ENCODE results near the gene AHDC1. TPM values are rescaled to one million over a fixed set of nuclear protein-coding genes. Genes with fewer than 3 reads are reported as not detected.

Gene AHDC1
- polyA plus RNA-seq, 1 experiment: 3.0 TPM

- no peak for TF ChIP-seq CTCF (IDR thresholded peaks at IDR 0.05; ENCODE audit: low read depth, low read length)
- POLR2A ChIA-PET: no interaction called here
- no peak for DNase-seq (ENCODE audit: low read depth, low spot score)
- CTCF ChIA-PET: no interaction called here
- Histone ChIP-seq H3K4me3 (ENCODE audit: low read depth, low read length) (no peak overlapping the region), H3K9me3 (ENCODE audit: control insufficient read depth, insufficient read depth, low read length) (no peaks in the 10 kb centered on the region), H3K27ac (ENCODE audit: low read depth, low read length) (no peak overlapping the region), H3K27me3 (ENCODE audit: control insufficient read depth, insufficient read depth, low read length) (no peaks in the 10 kb centered on the region)
Observed at GRCh38 chr1:27513528-27513927, 90.4 kb downstream of the AHDC1 start.

- POLR2A ChIA-PET: interaction anchor here (0.7 kb wide), 1 partner anchor 168 kb away, joined by 4 read pairs; no protein-coding TSS in a partner anchor
- CTCF ChIA-PET: interaction anchor here (1.0 kb wide), 1 partner anchor 99 kb away, joined by 5 read pairs; no protein-coding TSS in a partner anchor
- TF ChIP-seq CTCF (IDR thresholded peaks at IDR 0.05; ENCODE audit: low read depth, low read length): no peak
- Histone ChIP-seq H3K4me3 (ENCODE audit: low read depth, low read length) (no peak overlapping the region), H3K9me3 (ENCODE audit: control insufficient read depth, insufficient read depth, low read length) (no peaks in the 10 kb centered on the region), H3K27me3 (ENCODE audit: control insufficient read depth, insufficient read depth, low read length) (no peaks in the 10 kb centered on the region), H3K27ac (ENCODE audit: low read depth, low read length) (no peak overlapping the region)
- DNase-seq (ENCODE audit: low read depth, low spot score): no peak
Observed at GRCh38 chr1:27509127-27510080, 94.5 kb downstream of the AHDC1 start.

- H3K4me3 ChIP-seq (ENCODE audit: low read depth, low read length): no peak overlapping the region
- peak overlapping the region; percentile 21 for H3K27ac ChIP-seq (ENCODE audit: low read depth, low read length)
- CTCF ChIA-PET: interaction anchor here (1.0 kb wide), 1 partner anchor 100 kb away, joined by 5 read pairs; no protein-coding TSS in a partner anchor
- H3K27me3 ChIP-seq (ENCODE audit: control insufficient read depth, insufficient read depth, low read length): no peaks in the 10 kb centered on the region
- no peaks in the 10 kb centered on the region for H3K9me3 ChIP-seq (ENCODE audit: control insufficient read depth, insufficient read depth, low read length)
- POLR2A ChIA-PET: no interaction called here
- no peak; the same call in 1 of the 2 replicates for TF ChIP-seq CTCF (IDR thresholded peaks at IDR 0.05; ENCODE audit: low read depth, low read length)
- DNase-seq (ENCODE audit: low read depth, low spot score): no peak
Observed at GRCh38 chr1:27507960-27508665, 95.8 kb downstream of the AHDC1 start.

- DNase-seq (ENCODE audit: low read depth, low spot score): no peak
- no peak overlapping the region for H3K4me3 ChIP-seq (ENCODE audit: low read depth, low read length)
- ChIA-PET CTCF (interaction anchor here (0.6 kb wide), 1 partner anchor 69 kb away, joined by 6 read pairs; no protein-coding TSS in a partner anchor), POLR2A (no interaction called here)
- no peak for TF ChIP-seq CTCF (IDR thresholded peaks at IDR 0.05; ENCODE audit: low read depth, low read length)
- no peak overlapping the region for H3K27ac ChIP-seq (ENCODE audit: low read depth, low read length)
- H3K27me3 ChIP-seq (ENCODE audit: control insufficient read depth, insufficient read depth, low read length): no peaks in the 10 kb centered on the region
- no peaks in the 10 kb centered on the region for H3K9me3 ChIP-seq (ENCODE audit: control insufficient read depth, insufficient read depth, low read length)
Observed at GRCh38 chr1:27506703-27507102, 97.2 kb downstream of the AHDC1 start.

GRCh38 chr1:27505420-27505680 lies 98.6 kb downstream of the AHDC1 start:
- no peak overlapping the region for H3K4me3 ChIP-seq (ENCODE audit: low read depth, low read length)
- no peak for TF ChIP-seq CTCF (IDR thresholded peaks at IDR 0.05; ENCODE audit: low read depth, low read length)
- H3K27ac ChIP-seq (ENCODE audit: low read depth, low read length): no peak overlapping the region
- no peaks in the 10 kb centered on the region for H3K27me3 ChIP-seq (ENCODE audit: control insufficient read depth, insufficient read depth, low read length)
- CTCF ChIA-PET: interaction anchor here (1.2 to 1.8 kb wide), 3 partner anchors 15 to 99 kb away, joined by 3 to 8 read pairs (median 4); partner anchors contain the start of genes AHDC1 and WASF2
- no peak for DNase-seq (ENCODE audit: low read depth, low spot score)
- H3K9me3 ChIP-seq (ENCODE audit: control insufficient read depth, insufficient read depth, low read length): no peaks in the 10 kb centered on the region
- POLR2A ChIA-PET: no interaction called here
